ENCODE results near the gene EFNB3. TPM values are rescaled to one million over a fixed set of nuclear protein-coding genes. Genes with fewer than 3 reads are reported as not detected.

The EFNB3 gene
- polyA plus RNA-seq, 1 donor from 2014 or later = 36.4 TPM

DNA sequence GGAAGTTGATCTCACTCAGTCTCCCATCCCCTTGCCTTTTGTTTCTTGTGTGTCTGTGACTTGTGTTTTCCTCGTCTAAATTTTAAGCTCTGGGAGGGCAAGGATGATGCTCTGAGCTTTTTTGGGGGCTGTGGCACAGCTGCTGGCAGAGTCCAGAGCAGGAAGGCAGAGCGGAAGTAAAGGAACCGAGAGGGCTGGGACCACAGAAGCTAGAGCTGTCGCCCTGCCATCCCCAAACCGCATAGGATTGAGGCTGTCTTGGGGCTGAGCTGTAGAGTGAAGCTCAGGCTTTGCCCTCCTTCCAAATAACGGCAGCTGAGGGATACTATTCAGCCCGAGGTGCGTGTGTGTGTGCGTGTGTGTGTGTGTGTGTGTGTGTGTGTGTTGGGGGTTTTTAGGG, 8.8 kb downstream of the EFNB3 start:
- Histone ChIP-seq H3K36me3 (ENCODE audit: insufficient read depth, low read length) (no peaks in the 10 kb centered on the region), H3K4me3 (ENCODE audit: low read length) (no peak overlapping the region), H3K27me3 (ENCODE audit: insufficient read depth, low read depth, low read length) (no peaks in the 10 kb centered on the region), H3K9me2 (ENCODE audit: insufficient read depth, low read length) (no peaks in the 10 kb centered on the region), H3K9me3 (ENCODE audit: low read length) (no peaks in the 10 kb centered on the region), H4K20me1 (ENCODE audit: insufficient read depth) (no peaks in the 10 kb centered on the region), H3K4me2 (ENCODE audit: low read length) (no peak overlapping the region), H3K27ac (ENCODE audit: low read length) (peak overlapping the region; percentile 94), H2AFZ (ENCODE audit: low read depth, low read length) (no peak overlapping the region), H3K9ac (ENCODE audit: low read length) (peak overlapping the region; percentile 2), H3K79me2 (replicated peaks; ENCODE audit: insufficient read depth, low read length) (peaks cover 9% of the 10 kb centered on the region), H3F3A (ENCODE audit: insufficient read depth, low read length, poor library complexity, severe bottlenecking) (peaks cover 10% of the 10 kb centered on the region)
- TF ChIP-seq, protein P1, sequence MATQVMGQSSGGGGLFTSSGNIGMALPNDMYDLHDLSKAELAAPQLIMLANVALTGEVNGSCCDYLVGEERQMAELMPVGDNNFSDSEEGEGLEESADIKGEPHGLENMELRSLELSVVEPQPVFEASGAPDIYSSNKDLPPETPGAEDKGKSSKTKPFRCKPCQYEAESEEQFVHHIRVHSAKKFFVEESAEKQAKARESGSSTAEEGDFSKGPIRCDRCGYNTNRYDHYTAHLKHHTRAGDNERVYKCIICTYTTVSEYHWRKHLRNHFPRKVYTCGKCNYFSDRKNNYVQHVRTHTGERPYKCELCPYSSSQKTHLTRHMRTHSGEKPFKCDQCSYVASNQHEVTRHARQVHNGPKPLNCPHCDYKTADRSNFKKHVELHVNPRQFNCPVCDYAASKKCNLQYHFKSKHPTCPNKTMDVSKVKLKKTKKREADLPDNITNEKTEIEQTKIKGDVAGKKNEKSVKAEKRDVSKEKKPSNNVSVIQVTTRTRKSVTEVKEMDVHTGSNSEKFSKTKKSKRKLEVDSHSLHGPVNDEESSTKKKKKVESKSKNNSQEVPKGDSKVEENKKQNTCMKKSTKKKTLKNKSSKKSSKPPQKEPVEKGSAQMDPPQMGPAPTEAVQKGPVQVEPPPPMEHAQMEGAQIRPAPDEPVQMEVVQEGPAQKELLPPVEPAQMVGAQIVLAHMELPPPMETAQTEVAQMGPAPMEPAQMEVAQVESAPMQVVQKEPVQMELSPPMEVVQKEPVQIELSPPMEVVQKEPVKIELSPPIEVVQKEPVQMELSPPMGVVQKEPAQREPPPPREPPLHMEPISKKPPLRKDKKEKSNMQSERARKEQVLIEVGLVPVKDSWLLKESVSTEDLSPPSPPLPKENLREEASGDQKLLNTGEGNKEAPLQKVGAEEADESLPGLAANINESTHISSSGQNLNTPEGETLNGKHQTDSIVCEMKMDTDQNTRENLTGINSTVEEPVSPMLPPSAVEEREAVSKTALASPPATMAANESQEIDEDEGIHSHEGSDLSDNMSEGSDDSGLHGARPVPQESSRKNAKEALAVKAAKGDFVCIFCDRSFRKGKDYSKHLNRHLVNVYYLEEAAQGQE (IDR thresholded peaks at IDR 0.05; ENCODE audit: borderline replicate concordance) = no peak
- TF ChIP-seq MXI1 (conservative IDR thresholded peaks at IDR 0.05; ENCODE audit: poor library complexity, severe bottlenecking) (no peak), EP300 (conservative IDR thresholded peaks at IDR 0.05; ENCODE audit: poor library complexity, severe bottlenecking) (no peak), POLR2AphosphoS5 (IDR thresholded peaks at IDR 0.05) (no peak), EZH2 (IDR thresholded peaks at IDR 0.05; ENCODE audit: borderline replicate concordance, insufficient read depth, low read length, poor library complexity, severe bottlenecking) (no peak), RAD21 (conservative IDR thresholded peaks at IDR 0.05) (no peak), TAF1 (IDR thresholded peaks at IDR 0.05; ENCODE audit: low read depth) (no peak), SMC3 (conservative IDR thresholded peaks at IDR 0.05; ENCODE audit: poor library complexity) (no peak)
- TF ChIP-seq, protein P2, sequence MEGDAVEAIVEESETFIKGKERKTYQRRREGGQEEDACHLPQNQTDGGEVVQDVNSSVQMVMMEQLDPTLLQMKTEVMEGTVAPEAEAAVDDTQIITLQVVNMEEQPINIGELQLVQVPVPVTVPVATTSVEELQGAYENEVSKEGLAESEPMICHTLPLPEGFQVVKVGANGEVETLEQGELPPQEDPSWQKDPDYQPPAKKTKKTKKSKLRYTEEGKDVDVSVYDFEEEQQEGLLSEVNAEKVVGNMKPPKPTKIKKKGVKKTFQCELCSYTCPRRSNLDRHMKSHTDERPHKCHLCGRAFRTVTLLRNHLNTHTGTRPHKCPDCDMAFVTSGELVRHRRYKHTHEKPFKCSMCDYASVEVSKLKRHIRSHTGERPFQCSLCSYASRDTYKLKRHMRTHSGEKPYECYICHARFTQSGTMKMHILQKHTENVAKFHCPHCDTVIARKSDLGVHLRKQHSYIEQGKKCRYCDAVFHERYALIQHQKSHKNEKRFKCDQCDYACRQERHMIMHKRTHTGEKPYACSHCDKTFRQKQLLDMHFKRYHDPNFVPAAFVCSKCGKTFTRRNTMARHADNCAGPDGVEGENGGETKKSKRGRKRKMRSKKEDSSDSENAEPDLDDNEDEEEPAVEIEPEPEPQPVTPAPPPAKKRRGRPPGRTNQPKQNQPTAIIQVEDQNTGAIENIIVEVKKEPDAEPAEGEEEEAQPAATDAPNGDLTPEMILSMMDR (IDR thresholded peaks at IDR 0.05; ENCODE audit: poor library complexity, severe bottlenecking) = no peak

DNA sequence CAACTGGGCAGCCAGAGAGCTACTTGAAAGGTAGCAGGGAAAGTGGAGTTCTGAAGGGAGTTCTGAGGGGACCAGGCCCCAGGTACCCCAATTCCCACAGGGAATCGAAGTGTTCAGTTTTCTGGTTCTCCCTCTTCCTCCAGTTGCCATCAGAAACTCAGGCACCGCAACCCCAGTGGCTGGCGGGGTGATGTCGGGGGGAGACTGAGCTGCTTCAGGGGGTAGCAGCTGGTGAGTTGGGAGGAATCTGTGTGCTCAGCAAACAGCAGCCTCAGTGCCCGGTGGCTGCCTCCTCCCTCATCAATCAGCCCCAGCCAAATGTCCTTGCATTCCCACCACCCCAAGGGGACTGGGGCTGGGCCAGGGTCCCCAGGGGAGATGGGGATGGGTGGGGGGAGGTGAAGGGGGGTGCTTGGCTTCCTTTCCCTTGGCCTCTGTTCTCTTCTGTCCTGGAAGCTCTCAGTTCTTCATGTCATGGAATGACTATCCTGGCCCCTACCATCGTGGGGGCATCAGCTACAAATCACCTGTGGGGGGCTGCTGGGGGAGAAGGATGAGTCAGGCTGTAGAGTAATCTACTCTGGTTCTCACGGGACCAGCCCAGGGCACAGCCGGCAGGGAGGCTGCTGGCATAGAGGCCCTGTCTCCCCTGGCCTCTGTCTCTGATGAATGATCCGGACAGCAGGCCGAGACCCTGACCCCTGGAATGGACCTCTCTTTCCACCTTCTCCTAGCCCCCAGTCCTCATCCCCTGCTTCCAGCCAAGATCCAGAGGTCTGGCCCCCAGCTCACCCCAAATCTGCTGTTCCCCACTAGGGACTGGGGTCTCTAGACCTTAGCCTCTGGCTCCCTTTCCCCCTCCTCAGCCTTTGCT, 10.0 kb downstream of the EFNB3 start:
- Histone ChIP-seq H3F3A (ENCODE audit: insufficient read depth, low read length, poor library complexity, severe bottlenecking) (peaks cover 10% of the 10 kb centered on the region), H3K9me3 (ENCODE audit: low read length) (no peaks in the 10 kb centered on the region), H3K27me3 (ENCODE audit: insufficient read depth, low read depth, low read length) (no peaks in the 10 kb centered on the region), H3K79me2 (replicated peaks; ENCODE audit: insufficient read depth, low read length) (peaks cover 6% of the 10 kb centered on the region), H4K20me1 (ENCODE audit: insufficient read depth) (no peaks in the 10 kb centered on the region), H3K4me3 (ENCODE audit: low read length) (no peak overlapping the region), H3K36me3 (ENCODE audit: insufficient read depth, low read length) (no peaks in the 10 kb centered on the region), H3K9me2 (ENCODE audit: insufficient read depth, low read length) (no peaks in the 10 kb centered on the region), H3K4me2 (ENCODE audit: low read length) (no peak overlapping the region), H2AFZ (ENCODE audit: low read depth, low read length) (no peak overlapping the region), H3K9ac (ENCODE audit: low read length) (peak overlapping the region; percentile 22), H3K27ac (ENCODE audit: low read length) (no peak overlapping the region)
- TF ChIP-seq RAD21 (conservative IDR thresholded peaks at IDR 0.05) (no peak), EZH2 (IDR thresholded peaks at IDR 0.05; ENCODE audit: borderline replicate concordance, insufficient read depth, low read length, poor library complexity, severe bottlenecking) (no peak), POLR2AphosphoS5 (IDR thresholded peaks at IDR 0.05) (no peak), MXI1 (conservative IDR thresholded peaks at IDR 0.05; ENCODE audit: poor library complexity, severe bottlenecking) (no peak), SMC3 (conservative IDR thresholded peaks at IDR 0.05; ENCODE audit: poor library complexity) (no peak)
- TF ChIP-seq, protein P1 (IDR thresholded peaks at IDR 0.05; ENCODE audit: borderline replicate concordance) = no peak
